Measurements from ENCODE around the gene PRR14. TPM values are rescaled to one million over a fixed set of nuclear protein-coding genes. Genes with fewer than 3 reads are reported as not detected.
A peak's percentile ranks its signal among the peaks of the same experiment; 100 is the strongest.

The PRR14 gene
- total RNA-seq, 1 donor from 2014 or later = 37.8 TPM

- peak; percentile 77 for DNase-seq (ENCODE audit: low spot score)
These were observed 9.0 kb downstream of the PRR14 start for GRCh38 chr16:30659507-30660423.

DNA sequence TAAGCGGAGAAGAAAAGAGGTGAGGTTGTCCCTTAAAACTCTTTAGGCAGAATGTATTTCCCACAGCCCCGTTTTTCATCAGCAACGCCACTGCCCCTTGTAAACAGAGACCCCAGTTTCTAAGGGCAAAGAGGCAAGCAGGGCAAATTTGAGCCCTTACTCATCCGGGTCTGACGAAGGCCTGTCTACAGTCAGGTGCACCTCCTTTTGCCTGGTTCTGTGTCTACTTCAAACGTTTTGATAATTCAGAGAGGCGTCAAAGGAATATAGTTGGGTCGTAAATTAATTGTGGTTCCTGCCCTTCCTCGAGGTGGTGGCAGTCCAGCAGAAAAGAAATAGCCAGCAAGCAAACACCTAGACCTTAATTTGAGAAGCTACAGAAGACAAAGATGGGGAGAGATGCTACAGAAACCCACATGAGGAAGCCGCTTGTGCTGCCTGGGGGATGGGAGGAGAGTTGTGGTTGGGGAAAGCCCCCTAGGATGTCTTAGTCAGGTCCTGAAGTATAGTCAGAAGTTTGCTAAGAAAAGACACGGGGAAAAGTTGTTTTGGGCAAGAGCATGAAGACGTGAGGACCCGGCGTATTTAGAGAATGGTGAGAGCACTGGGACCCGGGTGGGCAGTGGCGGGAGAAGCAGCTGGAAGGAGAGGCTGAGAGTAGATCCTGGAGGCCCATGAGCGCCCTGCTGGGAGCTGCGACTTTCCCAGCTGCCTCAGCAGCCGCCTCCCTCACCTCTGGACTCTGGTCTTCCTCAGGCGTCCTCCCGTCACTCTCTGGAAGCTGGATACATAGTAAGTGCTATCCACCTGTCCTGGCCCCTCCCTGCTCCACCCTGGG is 9.9 kb downstream of the PRR14 start:
- DNase-seq (ENCODE audit: low spot score) = no peak

DNA sequence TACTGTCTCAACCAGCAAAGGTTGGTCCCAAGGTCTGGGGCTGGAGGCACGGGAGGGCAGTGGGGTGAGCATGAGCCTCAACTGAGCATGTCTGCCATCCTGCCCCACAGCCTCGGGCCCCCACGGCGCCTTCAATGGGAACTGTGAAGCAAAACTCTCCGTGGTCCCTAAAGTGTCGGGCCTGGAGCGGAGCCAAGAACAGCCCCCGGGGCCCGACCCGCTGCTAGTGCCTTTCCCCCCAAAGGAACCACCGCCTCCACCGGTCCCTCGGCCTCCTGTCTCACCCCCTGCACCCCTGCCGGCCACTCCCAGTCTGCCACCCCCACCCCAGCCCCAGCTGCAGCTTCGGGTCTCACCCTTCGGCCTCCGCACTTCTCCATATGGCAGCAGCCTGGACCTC is 11.7 kb downstream of the PRR14 start:
- no peak for DNase-seq (ENCODE audit: low spot score)

DNA sequence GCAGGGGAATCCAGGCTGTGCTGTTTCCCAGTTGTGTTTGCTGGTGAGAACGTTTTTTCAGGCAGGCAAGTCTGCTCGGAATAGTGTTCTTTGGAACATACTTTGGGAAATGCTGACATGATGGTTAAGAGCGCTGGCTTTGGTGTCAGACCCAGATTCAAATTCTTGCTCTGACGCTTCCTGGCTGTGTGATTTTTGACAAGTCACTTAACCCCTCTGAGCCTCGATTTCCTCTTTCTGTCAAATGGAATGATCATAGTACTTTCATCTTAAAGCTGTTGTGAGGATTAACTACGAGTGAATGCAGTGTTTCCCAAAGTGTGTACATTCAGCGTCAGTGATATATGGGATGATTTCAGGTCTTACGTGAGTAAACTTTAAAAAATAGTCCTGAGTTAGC is 12.3 kb downstream of the PRR14 start:
- DNase-seq (ENCODE audit: low spot score) = no peak

- DNase-seq (ENCODE audit: low spot score) = no peak
These were observed 13.1 kb downstream of the PRR14 start for GRCh38 chr16:30663820-30664219.

DNA sequence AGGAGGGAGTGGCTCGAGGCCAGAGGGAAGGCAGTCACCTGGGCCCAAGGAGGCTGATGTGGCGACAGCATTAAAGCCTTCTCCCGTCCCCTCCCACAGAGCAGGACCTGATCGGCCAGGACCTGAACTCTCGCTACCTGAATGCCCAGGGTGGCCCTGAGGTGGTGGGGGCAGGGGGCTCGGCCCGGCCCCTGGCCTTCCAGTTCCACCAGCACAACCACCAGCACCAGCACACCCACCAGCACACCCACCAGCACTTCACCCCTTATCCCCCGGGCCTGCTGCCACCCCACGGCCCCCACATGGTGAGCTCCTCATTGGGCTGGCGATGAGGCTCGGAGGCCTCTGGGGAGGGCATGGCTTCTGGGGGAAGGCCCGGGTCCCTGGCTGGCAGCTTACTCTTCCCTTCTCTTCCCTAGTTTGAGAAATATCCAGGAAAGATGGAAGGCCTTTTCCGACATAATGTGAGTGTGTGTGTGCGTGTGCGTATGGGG is 13.9 kb downstream of the PRR14 start:
- DNase-seq (ENCODE audit: low spot score) = no peak

- DNase-seq (ENCODE audit: low spot score) = no peak
These were observed 14.5 kb downstream of the PRR14 start for GRCh38 chr16:30665155-30665829.

DNA sequence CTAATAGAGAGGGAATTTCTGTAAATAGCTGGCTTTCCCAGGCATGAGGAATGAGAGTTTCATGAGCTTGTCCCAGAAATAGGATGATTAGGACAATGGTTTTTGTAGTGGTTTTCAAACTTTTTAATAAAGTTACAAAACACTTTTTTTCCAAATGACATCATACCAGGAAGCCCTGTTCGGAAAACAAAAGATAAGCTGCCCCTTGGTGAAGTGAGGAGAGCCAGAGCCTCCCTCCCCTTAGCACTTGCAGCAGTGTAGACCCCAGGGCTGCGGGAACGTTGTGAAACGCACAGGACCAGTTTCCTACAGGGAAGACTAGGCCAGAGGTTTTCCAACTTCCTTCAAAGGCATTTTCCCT is 15.1 kb downstream of the PRR14 start:
- no peak for DNase-seq (ENCODE audit: low spot score)

DNA sequence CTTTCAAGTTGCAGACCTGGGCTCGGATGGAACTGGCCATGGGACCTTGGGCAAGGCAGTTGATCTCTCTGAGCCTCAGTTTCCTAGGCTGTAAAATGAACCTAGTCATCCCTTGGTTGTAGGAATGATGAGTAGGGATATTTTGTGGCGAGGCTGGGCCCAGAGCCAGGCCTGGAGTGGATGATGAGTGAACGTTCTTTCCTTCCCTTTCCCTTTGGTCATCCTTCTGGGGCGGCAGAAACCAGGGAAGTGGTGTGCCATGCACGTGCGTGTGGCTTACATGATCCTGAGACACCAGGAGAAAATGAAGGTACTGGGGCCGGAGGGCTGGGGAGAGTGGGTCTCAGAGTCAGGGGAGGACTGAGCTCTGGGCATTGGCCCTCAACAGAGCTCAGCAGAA is 15.9 kb downstream of the PRR14 start:
- no peak for DNase-seq (ENCODE audit: low spot score)

- no peak for DNase-seq (ENCODE audit: low spot score)
These were observed 16.7 kb downstream of the PRR14 start for GRCh38 chr16:30667361-30667905.

DNA sequence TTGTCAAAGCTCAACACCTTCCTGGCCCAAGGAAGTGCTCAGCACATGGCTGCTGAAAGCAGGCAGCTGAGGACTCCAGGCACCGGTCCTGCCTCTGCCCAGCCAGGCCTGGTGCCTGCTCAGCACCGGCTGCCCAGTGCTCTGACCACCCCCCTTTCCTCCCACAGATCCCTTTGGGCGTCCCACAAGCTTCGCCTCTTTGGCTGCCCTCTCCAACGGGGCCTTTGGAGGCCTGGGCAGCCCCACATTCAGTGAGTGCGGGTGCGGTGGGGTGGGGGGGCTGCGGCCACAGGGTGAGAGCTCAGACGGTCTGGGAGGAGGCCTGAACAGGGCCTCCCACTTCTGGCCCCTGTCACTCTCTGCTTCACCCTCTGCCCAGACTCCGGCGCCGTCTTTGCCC is 17.6 kb downstream of the PRR14 start:
- DNase-seq (ENCODE audit: low spot score) = no peak

- DNase-seq (ENCODE audit: low spot score) = no peak
These were observed 18.5 kb downstream of the PRR14 start for GRCh38 chr16:30669026-30669902.

GRCh38 chr16:30669903-30670824 is 19.4 kb downstream of the PRR14 start:
- DNase-seq (ENCODE audit: low spot score) = no peak

- DNase-seq (ENCODE audit: low spot score) = no peak
These were observed 24.4 kb downstream of the PRR14 start for GRCh38 chr16:30675143-30675542.

- no peak for DNase-seq (ENCODE audit: low spot score)
These were observed 27.3 kb downstream of the PRR14 start for GRCh38 chr16:30677931-30678585.

DNA sequence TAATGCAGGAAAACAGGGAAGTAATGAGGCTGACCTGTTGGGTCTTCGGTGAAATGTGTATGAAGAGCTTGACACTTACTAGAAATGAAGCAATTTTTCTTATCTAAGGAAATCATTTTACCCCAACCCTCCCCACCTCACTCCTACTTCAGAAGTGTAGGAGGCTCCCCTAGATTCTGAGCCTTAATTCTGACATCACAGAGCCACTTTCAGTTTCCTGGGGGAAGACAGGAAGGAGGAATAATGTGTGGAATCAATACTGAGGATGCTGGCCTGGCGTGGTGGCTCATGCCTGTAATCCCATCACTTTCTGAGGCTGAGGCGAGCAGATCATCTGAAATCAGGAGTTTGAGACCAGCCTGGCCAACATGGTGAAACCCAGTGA is 27.8 kb downstream of the PRR14 start:
- DNase-seq (ENCODE audit: low spot score) = no peak

DNA sequence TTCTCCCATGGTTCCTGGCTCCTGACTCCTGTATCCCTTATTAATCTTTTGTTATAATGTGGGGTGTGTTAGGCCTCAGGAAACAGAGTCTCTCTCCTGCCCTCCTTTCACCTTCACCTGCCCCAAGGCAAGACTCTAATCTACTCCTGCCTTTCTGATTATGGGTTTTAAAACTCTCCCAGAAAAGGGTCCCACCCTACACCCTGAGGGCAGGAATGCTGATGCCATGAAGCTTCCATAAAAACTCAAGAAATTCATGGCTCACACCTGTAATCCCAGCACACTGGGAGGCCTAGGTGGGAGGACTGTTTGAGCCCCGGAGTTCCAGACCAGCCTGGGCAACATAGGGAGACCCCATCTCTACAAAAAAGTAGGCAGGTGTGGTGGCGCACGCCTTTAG is 29.6 kb downstream of the PRR14 start:
- no peak for DNase-seq (ENCODE audit: low spot score)

DNA sequence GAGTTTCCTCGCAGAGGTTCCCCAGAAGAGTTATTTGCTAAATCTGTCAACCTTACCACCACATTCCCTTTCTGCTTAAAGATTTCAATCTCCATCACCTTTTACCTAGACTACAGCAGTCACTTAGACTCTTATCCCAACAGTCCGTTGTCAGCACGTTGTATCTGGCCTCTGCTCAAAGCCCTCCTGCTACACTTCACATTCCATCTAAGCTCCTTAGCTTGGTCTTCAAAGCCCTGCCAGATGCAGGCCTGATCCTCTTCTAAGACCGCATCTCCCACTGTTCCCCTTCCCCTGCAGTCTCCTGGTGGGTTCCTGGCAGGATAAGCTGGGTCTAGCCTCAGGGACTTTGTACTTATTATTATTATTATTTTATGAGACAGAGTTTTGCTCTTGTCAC is 37.9 kb downstream of the PRR14 start:
- no peak for DNase-seq (ENCODE audit: low spot score)

DNA sequence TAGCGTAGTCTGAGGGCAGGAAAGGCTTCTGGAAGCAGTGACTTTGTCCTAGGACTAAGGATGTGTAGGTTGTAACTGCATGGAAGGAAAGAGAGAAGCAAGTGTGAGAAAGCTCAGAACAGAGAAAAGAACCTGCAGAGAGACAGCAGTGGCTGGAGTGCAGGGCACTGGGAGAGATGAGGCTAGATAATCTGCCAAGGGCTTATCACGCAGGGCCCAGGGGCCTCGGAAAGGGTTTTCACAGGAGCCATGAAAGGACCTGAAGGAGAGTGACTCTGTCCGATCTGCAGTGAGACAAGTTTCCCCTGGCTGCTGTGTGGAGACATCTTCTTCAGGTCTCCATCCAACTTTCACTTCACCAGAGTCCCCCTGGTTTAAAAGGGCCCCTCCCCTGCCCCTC is 41.1 kb downstream of the PRR14 start:
- no peak for DNase-seq (ENCODE audit: low spot score)
